Calu3 (cell line): ENCODE results near the gene ADD2. TPM values are rescaled to one million over a fixed set of nuclear protein-coding genes. Genes with fewer than 3 reads are reported as not detected.

Source experiments
- BruUV-seq: library from RNA; stranded (reverse); fragments of 400-500 nt; replicated peaks from 2 replicates; lab custom pipeline; 2021; lab: Mats Ljungman, UMichigan
- CTCF ChIA-PET: fragments of 300-600 bp; sonication (Branson Sonifier 250); formaldehyde crosslinking; loops from one replicate; lab custom pipeline; 2022; ENCODE audit warnings: antibody characterized with exemption; lab: Charles Lee
- DNase-seq: peaks from one replicate; pipeline ENCODE4 v3.0.0; 2022
- H3K27ac Mint-ChIP-seq: one replicate; pipeline ENCODE4 v1.8.0; 2022; ENCODE audit warnings: mixed read lengths; ENCODE audit not compliant: unreplicated experiment
- H3K27me3 Mint-ChIP-seq: one replicate; pipeline ENCODE4 v1.8.0; 2022; ENCODE audit warnings: mixed read lengths; ENCODE audit not compliant: unreplicated experiment
- H3K36me3 Mint-ChIP-seq: one replicate; pipeline ENCODE4 v1.8.0; 2022; ENCODE audit warnings: mild to moderate bottlenecking, moderate library complexity, mixed read lengths; ENCODE audit not compliant: insufficient read depth, unreplicated experiment
- H3K4me1 Mint-ChIP-seq: one replicate; pipeline ENCODE4 v1.8.0; 2022; ENCODE audit warnings: mild to moderate bottlenecking, low read depth, mixed read lengths; ENCODE audit not compliant: unreplicated experiment
- H3K4me3 Mint-ChIP-seq: one replicate; pipeline ENCODE4 v1.8.0; 2022; ENCODE audit warnings: mild to moderate bottlenecking, low read depth, moderate library complexity, mixed read lengths; ENCODE audit not compliant: unreplicated experiment
- H3K9me3 Mint-ChIP-seq: one replicate; pipeline ENCODE4 v1.8.0; 2022; ENCODE audit warnings: low read depth, mixed read lengths; ENCODE audit not compliant: unreplicated experiment
- CTCF ChIP-seq: fragments of 200-600 bp; IDR thresholded peaks from one replicate; pipeline ENCODE4 v1.8.0; 2022; ENCODE audit warnings: antibody characterized with exemption; ENCODE audit not compliant: unreplicated experiment
- intact Hi-C: fragments of 100-400 bp; cut with micrococcal nuclease; formaldehyde crosslinking; loops from one replicate; pipeline ENCODE4 v1.10.0; 2022; ENCODE audit not compliant: unreplicated experiment
- total RNA-seq: library from RNA; stranded (reverse); gene quantifications from 2 replicates; pipeline ENCODE4 v1.2.3, GENCODE V29; 2022

Gene ADD2
- total RNA-seq, 1 experiment from 2014 or later: 0.14 TPM

DNA sequence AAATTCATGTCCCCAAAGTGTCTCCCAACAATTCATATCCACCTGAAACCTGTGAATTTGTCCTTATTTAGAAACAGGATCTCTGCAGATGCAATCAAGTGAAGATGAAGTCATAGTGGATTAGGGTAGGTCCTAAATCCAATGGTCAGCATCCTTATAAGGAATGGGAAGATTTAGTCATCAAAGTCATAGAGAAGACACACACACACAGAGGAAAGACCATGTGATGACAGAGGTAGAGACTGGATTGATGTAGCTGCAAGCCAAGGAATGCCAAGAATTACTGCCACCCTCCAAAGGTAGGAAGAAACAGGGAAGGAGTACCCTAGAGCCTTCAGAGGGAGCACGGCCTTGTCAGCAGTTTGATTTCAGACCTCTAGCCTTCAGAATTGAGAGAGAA is 17.7 kb downstream of the ADD2 start:
- no peak for DNase-seq
- Mint-ChIP-seq H3K27me3 (peaks cover 63% of the 10 kb centered on the region), H3K9me3 (peaks cover 4% of the 10 kb centered on the region), H3K36me3 (no peaks in the 10 kb centered on the region), H3K27ac (no peak overlapping the region), H3K4me1 (no peaks in the 10 kb centered on the region), H3K4me3 (no peak overlapping the region)
- no TSS peak for BruUV-seq
- CTCF ChIA-PET: no interaction called here
- no peak for TF ChIP-seq CTCF
- intact Hi-C loops: no loop called here

- no peak for DNase-seq
- CTCF ChIA-PET: no interaction called here
- H3K36me3 Mint-ChIP-seq: no peaks in the 10 kb centered on the region
- H3K27me3 Mint-ChIP-seq: peaks cover 84% of the 10 kb centered on the region
- H3K27ac Mint-ChIP-seq: no peak overlapping the region
- no peak overlapping the region for H3K4me3 Mint-ChIP-seq
- no TSS peak for BruUV-seq
- intact Hi-C loops: no loop called here
- H3K9me3 Mint-ChIP-seq: peaks cover 4% of the 10 kb centered on the region
- no peak for TF ChIP-seq CTCF
- H3K4me1 Mint-ChIP-seq: no peaks in the 10 kb centered on the region
These were observed 19.8 kb downstream of the ADD2 start for GRCh38 chr2:70748002-70748784.

DNA sequence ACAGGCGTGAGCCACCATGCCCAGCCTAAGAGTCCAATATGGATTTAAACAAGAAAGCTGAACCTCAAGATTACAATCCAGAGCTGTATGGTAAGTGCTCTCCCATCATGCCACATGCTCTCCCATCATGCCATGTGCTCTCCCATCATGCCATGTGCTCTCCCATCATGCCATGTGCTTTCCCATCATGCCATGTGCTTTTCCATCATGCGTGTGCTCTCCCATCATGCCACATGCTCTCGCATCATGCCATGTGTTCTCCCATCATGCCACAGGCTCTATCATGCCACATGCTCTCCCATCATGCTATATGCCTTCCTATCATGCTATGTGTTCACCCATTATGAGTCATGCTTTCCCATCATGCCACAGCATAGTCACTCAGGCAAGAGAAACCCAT is 20.7 kb downstream of the ADD2 start:
- no peak for TF ChIP-seq CTCF
- peaks cover 93% of the 10 kb centered on the region for H3K27me3 Mint-ChIP-seq
- CTCF ChIA-PET: interaction anchor here (0.5 kb wide), 1 partner anchor 37 kb away, joined by 4 read pairs; no protein-coding TSS in a partner anchor
- H3K9me3 Mint-ChIP-seq: peaks cover 4% of the 10 kb centered on the region
- H3K4me1 Mint-ChIP-seq: no peaks in the 10 kb centered on the region
- intact Hi-C loops: no loop called here
- BruUV-seq: no TSS peak
- H3K36me3 Mint-ChIP-seq: no peaks in the 10 kb centered on the region
- H3K27ac Mint-ChIP-seq: no peak overlapping the region
- no peak for DNase-seq
- no peak overlapping the region for H3K4me3 Mint-ChIP-seq

- Mint-ChIP-seq H3K27me3 (peaks cover 99% of the 10 kb centered on the region), H3K9me3 (peaks cover 4% of the 10 kb centered on the region), H3K27ac (no peak overlapping the region), H3K4me1 (no peaks in the 10 kb centered on the region), H3K4me3 (no peak overlapping the region), H3K36me3 (no peaks in the 10 kb centered on the region)
- intact Hi-C loops: no loop called here
- BruUV-seq: no TSS peak
- TF ChIP-seq CTCF: no peak
- no peak for DNase-seq
- CTCF ChIA-PET: no interaction called here
These were observed 21.7 kb downstream of the ADD2 start for GRCh38 chr2:70746094-70746974.
